HG02938 (cell line): ENCODE measurements around the gene KCP.

ENCODE experiments used
- ATAC-seq: cut with Tn5 transposase; IDR thresholded peaks from one replicate; pipeline ENCODE4 v1.9.1; 2021; ENCODE audit warnings: mild to moderate bottlenecking, moderate library complexity; ENCODE audit not compliant: unreplicated experiment

Gene KCP

DNA sequence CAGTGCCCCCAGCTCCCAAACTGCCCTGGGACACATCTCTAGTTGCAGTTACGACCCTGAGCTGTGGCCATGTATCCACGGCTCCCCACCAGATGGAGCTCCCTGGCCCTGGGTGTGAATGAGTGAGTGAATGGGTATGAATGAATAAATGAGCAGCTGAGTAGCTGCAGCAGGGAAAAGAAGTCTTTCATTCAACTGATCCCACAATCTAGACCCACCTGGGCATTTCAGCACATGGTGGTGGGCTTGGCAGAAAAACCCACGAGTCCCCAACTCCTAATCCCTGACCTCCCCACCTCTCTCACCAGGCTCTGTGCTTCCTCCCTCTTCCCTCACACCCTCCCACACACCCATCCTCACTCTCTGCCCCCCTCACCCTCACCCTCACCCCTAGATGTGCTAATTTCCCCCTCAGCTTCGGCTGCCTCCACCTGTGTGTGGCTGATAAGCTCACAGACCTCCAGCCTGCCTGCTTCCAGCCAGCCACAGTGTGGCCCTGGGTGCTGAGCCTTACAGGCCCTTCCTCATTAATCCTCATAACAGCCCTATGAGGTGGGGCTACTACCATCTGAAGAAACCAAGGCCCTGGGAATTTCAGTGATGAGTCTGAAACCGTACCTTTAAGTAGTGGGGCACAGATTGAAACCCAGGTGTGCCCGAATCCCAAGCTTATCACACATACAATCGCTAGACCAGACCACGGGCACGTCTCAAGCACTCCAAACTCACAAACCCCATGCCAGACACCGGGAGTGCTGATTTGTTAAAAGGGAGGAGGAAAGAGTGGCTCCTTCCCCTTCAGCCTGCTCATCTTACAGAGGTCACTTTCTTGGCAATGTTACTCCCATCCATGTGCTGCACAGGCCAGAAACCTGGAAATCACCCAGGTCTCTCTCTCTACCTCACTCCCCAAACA is 50.1 kb downstream of the KCP start:
- no peak for ATAC-seq

- no peak for ATAC-seq
Measured at GRCh38 chr7:128859232-128860157, 51.0 kb downstream of the KCP start.

- ATAC-seq, result no peak
Measured at GRCh38 chr7:128858380-128859231, 51.9 kb downstream of the KCP start.

DNA sequence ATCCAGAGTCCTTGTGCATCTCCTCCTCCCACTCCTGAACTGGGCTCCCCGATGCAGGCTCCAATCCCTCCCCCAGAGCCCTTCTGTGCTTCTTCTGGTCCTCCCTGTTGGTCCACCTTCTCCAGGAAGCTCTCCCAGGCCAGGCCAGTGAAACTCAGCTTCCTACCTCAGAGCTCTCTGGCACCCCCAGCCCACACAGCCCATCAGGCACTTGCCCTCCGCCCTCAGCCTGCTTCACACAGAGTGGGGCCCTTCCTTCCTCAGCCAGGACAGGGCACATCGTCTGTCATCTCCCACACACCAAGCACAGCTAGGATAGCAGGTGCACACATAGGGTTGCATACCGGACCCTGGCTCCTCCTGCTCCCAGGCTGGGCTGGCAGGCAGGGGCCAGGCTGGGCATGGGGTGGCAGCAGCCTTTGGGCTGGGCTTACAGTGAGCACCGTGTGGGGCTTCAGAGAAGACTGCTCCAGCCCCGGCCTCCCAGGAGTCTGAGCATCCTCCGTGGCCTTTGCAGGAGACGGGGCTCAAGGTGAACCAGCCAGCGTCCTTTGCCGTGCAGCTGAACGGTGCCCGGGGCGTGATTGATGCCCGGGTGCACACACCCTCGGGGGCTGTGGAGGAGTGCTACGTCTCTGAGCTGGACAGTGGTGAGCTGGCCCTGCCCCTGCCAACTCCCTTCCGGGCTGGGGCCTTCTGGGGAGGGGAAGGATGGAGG is 54.3 kb downstream of the KCP start:
- no peak for ATAC-seq

GRCh38 chr7:128855559-128855958 is 55.0 kb downstream of the KCP start:
- no peak for ATAC-seq

DNA sequence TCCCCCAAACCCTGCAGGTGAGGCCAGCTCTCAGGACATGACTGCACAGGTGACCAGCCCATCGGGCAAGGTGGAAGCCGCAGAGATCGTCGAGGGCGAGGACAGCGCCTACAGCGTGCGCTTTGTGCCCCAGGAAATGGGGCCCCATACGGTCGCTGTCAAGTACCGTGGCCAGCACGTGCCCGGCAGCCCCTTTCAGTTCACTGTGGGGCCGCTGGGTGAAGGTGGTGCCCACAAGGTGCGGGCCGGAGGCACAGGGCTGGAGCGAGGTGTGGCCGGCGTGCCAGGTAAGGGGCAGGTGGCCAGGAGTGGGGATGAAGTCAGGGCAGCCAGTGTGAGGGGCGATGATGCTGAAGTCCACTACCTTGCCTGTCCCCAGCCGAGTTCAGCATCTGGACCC is 56.1 kb downstream of the KCP start:
- no peak for ATAC-seq

DNA sequence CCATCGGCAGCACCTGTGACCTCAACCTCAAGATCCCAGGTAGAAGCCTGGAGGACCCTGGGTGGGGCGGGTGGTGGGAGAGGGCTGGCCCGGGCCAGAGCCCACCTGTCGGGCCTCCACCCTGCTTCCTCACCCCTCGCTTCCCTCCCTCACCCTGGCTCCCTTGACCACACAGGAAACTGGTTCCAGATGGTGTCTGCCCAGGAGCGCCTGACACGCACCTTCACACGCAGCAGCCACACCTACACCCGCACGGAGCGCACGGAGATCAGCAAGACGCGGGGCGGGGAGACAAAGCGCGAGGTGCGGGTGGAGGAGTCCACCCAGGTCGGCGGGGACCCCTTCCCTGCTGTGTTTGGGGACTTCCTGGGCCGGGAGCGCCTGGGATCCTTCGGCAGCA is 56.7 kb downstream of the KCP start:
- ATAC-seq, result no peak

GRCh38 chr7:128852537-128853254 is 57.8 kb downstream of the KCP start:
- ATAC-seq, result no peak

DNA sequence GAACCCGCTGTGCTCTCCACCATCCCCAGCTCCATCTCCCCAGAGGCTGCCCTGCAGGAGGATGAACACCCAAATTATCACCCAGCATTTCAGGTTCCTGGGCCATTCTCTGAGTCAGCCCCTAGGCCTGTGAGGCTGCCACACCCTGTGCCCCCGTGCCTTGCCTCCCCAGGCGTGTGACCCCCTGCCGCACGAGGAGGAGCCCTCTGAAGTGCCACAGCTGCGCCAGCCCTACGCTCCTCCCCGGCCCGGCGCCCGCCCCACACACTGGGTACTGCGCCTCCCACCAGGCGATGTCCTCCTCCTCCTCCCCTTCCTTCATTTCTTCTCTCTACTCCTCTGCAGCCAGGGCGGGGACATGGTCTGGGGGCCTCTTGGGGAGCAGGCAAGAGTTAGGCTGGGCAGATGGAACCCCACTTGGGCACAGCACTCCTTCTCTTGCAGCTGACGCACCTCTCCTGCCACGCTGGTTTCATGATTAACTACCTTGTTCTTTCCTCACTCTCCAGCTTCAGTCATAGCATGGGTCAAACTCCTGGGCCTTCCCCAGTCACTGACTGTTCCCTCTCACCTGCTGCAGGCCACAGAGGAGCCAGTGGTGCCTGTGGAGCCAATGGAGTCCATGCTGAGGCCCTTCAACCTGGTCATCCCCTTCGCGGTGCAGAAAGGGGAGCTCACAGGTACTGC is 60.6 kb downstream of the KCP start:
- no peak for ATAC-seq

GRCh38 chr7:128849156-128849515 is 61.4 kb downstream of the KCP start:
- ATAC-seq, result no peak

DNA sequence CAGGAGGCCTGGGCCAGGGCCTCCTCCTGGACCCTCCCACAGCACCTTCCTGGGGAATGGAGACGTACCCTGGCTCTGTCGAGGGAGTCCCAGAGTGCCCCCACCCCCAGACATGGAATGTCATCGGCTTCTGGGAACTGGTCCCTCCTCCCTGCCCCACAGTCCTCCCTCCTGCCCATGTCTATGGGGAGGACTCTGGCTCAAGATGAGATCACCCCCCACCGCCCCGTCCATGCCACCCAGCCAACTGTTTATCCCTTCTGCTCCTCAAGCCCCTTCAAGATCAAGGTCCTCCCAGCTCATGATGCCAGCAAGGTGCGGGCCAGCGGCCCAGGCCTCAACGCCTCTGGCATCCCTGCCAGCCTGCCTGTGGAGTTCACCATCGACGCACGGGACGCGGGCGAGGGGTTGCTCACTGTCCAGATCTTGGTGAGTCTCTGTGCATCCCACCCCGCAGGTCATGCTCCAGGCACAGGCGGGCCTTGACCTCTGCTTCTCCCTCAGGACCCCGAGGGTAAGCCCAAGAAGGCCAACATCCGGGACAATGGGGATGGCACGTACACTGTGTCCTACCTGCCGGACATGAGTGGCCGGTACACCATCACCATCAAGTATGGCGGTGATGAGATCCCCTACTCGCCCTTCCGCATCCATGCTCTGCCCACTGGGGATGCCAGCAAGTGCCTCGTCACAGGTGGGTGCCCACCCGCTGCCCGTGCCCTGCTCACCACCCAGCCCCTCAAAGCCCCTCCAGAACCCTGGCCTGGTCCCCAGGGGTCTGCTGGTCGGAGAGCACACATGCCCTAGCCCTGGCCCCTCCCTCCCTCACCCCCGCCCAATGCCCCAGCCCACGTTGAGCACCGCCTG is 62.0 kb downstream of the KCP start:
- no peak for ATAC-seq

DNA sequence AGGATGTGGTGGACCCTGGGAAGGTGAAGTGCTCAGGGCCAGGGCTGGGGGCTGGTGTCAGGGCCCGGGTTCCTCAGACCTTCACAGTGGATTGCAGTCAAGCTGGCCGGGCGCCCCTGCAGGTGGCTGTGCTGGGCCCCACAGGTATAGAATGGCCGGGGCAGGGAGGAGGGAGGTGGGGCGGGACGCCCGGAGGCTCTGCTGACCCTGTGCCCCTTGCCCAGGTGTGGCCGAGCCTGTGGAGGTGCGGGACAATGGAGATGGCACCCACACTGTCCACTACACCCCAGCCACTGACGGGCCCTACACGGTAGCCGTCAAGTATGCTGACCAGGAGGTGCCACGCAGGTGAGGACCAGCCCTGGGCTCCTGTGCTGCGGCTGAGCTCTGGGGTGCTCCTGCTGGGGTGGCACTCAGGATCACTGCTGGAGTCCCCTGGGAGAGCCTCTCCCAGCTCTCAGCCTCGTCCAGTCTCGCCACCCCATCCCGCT is 62.7 kb downstream of the KCP start:
- no peak for ATAC-seq

- no peak for ATAC-seq
Measured at GRCh38 chr7:128846781-128847444, 63.6 kb downstream of the KCP start.

DNA sequence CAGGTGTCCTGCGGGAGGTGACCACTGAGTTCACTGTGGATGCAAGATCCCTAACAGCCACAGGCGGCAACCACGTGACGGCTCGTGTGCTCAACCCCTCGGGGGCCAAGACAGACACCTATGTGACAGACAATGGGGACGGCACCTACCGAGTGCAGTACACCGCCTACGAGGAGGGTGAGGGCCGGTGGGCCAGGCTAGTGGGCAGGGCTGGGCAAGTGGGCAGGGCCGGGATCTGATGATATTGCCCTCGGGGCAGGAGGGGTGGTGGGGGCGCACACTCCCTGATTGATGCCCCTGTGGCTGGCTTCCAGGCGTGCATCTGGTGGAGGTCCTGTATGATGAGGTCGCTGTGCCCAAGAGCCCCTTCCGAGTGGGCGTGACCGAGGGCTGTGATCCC is 64.5 kb downstream of the KCP start:
- ATAC-seq, result no peak

DNA sequence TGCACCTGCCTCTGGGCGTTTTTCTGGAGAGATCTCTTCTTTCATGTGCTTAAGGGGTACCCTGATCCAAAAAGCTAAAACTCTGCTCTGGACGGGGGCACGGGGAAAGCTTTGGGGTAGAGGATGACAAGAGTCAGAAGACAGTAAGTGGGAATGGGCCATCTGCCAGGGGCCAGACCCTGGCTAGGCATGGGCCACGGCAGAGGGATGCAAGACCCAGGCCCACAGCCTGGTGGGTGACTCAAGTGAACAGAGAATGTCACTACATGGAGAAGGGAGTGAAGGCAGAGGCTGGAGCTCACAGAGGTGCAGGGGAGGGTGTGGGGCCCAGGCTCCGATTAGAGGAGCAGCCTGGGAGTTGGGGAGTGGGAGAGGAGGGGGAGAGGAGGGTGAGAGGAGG is 65.0 kb downstream of the KCP start:
- ATAC-seq, result no peak

GRCh38 chr7:128844777-128845311 is 65.7 kb downstream of the KCP start:
- no peak for ATAC-seq

GRCh38 chr7:128843938-128844621 is 66.4 kb downstream of the KCP start:
- ATAC-seq, result no peak
